HEK293 (cell line): ENCODE results near the gene ALG11.
A peak's percentile ranks its signal among the peaks of the same experiment; 100 is the strongest.

Experiments used
- FEZF1 ChIP-seq: fragments of 450-650 bp; formaldehyde crosslinking; IDR thresholded peaks from 2 replicates; pipeline ENCODE4 v1.5.1; 2016; ENCODE audit warnings: missing biosample characterization, missing genetic modification characterization
- IKZF3 ChIP-seq: fragments of 450-650 bp; IDR thresholded peaks from 2 replicates; pipeline ENCODE4 v1.5.0; 2018; ENCODE audit warnings: missing biosample characterization, mild to moderate bottlenecking, missing genetic modification characterization, moderate library complexity
- KLF10 ChIP-seq: fragments of 450-650 bp; IDR thresholded peaks from 2 replicates; pipeline ENCODE4 v1.5.1; 2018; ENCODE audit warnings: missing biosample characterization, mild to moderate bottlenecking, missing genetic modification characterization
- SCRT1 ChIP-seq: fragments of 450-650 bp; formaldehyde crosslinking; IDR thresholded peaks from 2 replicates; pipeline ENCODE4 v1.5.1; 2016; ENCODE audit warnings: missing biosample characterization, missing genetic modification characterization, borderline replicate concordance
- SCRT2 ChIP-seq: fragments of 450-650 bp; formaldehyde crosslinking; IDR thresholded peaks from 2 replicates; pipeline ENCODE4 v1.5.1; 2016; ENCODE audit warnings: missing biosample characterization, missing genetic modification characterization
- SP3 ChIP-seq: fragments of 450-650 bp; formaldehyde crosslinking; IDR thresholded peaks from 2 replicates; pipeline ENCODE4 v1.5.1; 2016; ENCODE audit warnings: missing biosample characterization, missing genetic modification characterization
- ZBTB17 ChIP-seq: fragments of 450-650 bp; formaldehyde crosslinking; IDR thresholded peaks from 2 replicates; pipeline ENCODE4 v1.5.1; 2016; ENCODE audit warnings: missing biosample characterization, missing genetic modification characterization
- ZBTB8A ChIP-seq: fragments of 450-650 bp; formaldehyde crosslinking; IDR thresholded peaks from 2 replicates; pipeline ENCODE4 v1.5.1; 2016; ENCODE audit warnings: missing biosample characterization, missing genetic modification characterization
- ZFP41 ChIP-seq: fragments of 450-650 bp; formaldehyde crosslinking; IDR thresholded peaks from 2 replicates; pipeline ENCODE4 v1.5.1; 2016; ENCODE audit warnings: missing biosample characterization, missing genetic modification characterization, borderline replicate concordance
- ZNF175 ChIP-seq: fragments of 450-650 bp; formaldehyde crosslinking; IDR thresholded peaks from 2 replicates; pipeline ENCODE4 v1.5.1; 2016; ENCODE audit warnings: missing biosample characterization, missing genetic modification characterization
- ZNF24 ChIP-seq: fragments of 450-650 bp; formaldehyde crosslinking; IDR thresholded peaks from 2 replicates; pipeline ENCODE4 v1.5.1; 2016; ENCODE audit warnings: missing biosample characterization, missing genetic modification characterization
- ZNF416 ChIP-seq: fragments of 450-650 bp; formaldehyde crosslinking; IDR thresholded peaks from 2 replicates; pipeline ENCODE4 v1.5.1; 2016; ENCODE audit warnings: missing biosample characterization, missing genetic modification characterization
- ZNF544 ChIP-seq: fragments of 450-650 bp; formaldehyde crosslinking; IDR thresholded peaks from 2 replicates; pipeline ENCODE4 v1.5.0; 2017; ENCODE audit warnings: missing biosample characterization, missing genetic modification characterization
- ZNF624 ChIP-seq: fragments of 450-650 bp; formaldehyde crosslinking; IDR thresholded peaks from 2 replicates; pipeline ENCODE4 v1.5.1; 2017; ENCODE audit warnings: missing biosample characterization, missing genetic modification characterization
- ZNF626 ChIP-seq: fragments of 450-650 bp; sonication (Bioruptor Pico); formaldehyde crosslinking; IDR thresholded peaks from 2 replicates; pipeline ENCODE4 v1.5.1; 2018; ENCODE audit warnings: missing biosample characterization, missing genetic modification characterization, inconsistent platforms
- ZNF629 ChIP-seq: fragments of 450-650 bp; formaldehyde crosslinking; IDR thresholded peaks from 2 replicates; pipeline ENCODE4 v1.5.1; 2017; ENCODE audit warnings: missing biosample characterization, missing genetic modification characterization
- ZNF777 ChIP-seq: fragments of 450-650 bp; formaldehyde crosslinking; IDR thresholded peaks from 2 replicates; pipeline ENCODE4 v1.5.1; 2017; ENCODE audit warnings: missing biosample characterization, missing genetic modification characterization, borderline replicate concordance
- ZNF785 ChIP-seq: fragments of 450-650 bp; formaldehyde crosslinking; IDR thresholded peaks from 2 replicates; pipeline ENCODE4 v1.5.1; 2016; ENCODE audit warnings: missing biosample characterization, missing genetic modification characterization
- ZNF791 ChIP-seq: fragments of 450-650 bp; formaldehyde crosslinking; IDR thresholded peaks from 2 replicates; pipeline ENCODE4 v1.5.1; 2016; ENCODE audit warnings: missing biosample characterization, missing genetic modification characterization
- TF ChIP-seq, protein P1 (sequence below): fragments of 450-650 bp; formaldehyde crosslinking; conservative IDR thresholded peaks from 2 replicates; pipeline ENCODE4 v1.5.1; 2016; ENCODE audit warnings: low read depth, missing biosample characterization, missing genetic modification characterization
- TF ChIP-seq, protein P2 (sequence below): fragments of 450-650 bp; formaldehyde crosslinking; IDR thresholded peaks from 2 replicates; pipeline ENCODE4 v1.5.1; 2016; ENCODE audit warnings: missing biosample characterization, missing genetic modification characterization
- TF ChIP-seq, protein P3 (sequence below): fragments of 450-650 bp; formaldehyde crosslinking; IDR thresholded peaks from 2 replicates; pipeline ENCODE4 v1.5.1; 2016; ENCODE audit warnings: missing biosample characterization, missing genetic modification characterization
- TF ChIP-seq, protein P4 (sequence below): fragments of 450-650 bp; formaldehyde crosslinking; IDR thresholded peaks from 2 replicates; pipeline ENCODE4 v1.5.1; 2017; ENCODE audit warnings: missing biosample characterization, missing genetic modification characterization
- TF ChIP-seq, protein P5 (sequence below): IDR thresholded peaks from 2 replicates; pipeline ENCODE4 v1.6.1; 2011; ENCODE audit warnings: mild to moderate bottlenecking, low read depth, low read length, borderline replicate concordance
- TF ChIP-seq, protein P6 (sequence below): fragments of 450-650 bp; formaldehyde crosslinking; IDR thresholded peaks from 2 replicates; pipeline ENCODE4 v1.5.1; 2016; ENCODE audit warnings: missing biosample characterization, missing genetic modification characterization, low read depth

Gene ALG11

DNA sequence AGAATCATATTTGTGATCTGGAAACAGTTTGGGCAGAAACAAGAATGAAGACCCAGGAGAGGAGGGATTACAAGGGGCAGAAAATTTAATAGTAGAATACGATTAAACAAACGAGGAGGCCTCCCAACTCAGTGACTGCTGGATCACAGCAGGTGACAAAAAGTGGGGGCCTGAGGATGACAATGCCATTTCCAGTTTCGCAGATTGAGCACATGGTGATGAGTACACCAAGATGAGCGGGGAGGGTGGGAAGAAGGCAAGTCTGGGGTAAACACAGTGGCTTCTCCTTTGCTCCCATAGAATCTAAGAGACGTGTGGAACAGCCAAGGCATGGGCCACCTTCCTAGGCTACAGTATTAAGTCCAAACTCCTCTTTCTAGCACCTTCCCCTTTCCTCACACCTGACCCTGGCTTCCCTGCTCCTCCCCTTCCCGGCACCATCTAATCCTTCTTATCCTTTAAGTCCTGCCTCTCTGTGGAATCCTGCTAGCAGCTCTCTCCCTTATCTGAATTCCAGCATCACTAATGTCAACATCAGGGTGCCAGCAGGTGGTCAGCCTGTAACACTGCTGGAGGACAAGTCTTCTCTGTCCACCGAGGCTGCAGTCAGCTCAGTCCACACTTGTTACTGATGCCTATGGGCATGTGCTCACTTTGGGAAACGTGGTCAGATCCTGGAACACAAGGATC lies 14.4 kb upstream of the ALG11 start (continued):
- TF ChIP-seq ZNF544: no peak
- no peak for TF ChIP-seq ZNF624 (tag by site-specific recombination)
- peak; percentile 22; the same call in 1 of the 2 replicates for TF ChIP-seq ZNF629
- TF ChIP-seq ZNF626 (tag by site-specific recombination): no peak
- TF ChIP-seq KLF10 (tag by site-specific recombination): no peak
- TF ChIP-seq ZBTB17: peak; percentile 79
- TF ChIP-seq, protein P1, sequence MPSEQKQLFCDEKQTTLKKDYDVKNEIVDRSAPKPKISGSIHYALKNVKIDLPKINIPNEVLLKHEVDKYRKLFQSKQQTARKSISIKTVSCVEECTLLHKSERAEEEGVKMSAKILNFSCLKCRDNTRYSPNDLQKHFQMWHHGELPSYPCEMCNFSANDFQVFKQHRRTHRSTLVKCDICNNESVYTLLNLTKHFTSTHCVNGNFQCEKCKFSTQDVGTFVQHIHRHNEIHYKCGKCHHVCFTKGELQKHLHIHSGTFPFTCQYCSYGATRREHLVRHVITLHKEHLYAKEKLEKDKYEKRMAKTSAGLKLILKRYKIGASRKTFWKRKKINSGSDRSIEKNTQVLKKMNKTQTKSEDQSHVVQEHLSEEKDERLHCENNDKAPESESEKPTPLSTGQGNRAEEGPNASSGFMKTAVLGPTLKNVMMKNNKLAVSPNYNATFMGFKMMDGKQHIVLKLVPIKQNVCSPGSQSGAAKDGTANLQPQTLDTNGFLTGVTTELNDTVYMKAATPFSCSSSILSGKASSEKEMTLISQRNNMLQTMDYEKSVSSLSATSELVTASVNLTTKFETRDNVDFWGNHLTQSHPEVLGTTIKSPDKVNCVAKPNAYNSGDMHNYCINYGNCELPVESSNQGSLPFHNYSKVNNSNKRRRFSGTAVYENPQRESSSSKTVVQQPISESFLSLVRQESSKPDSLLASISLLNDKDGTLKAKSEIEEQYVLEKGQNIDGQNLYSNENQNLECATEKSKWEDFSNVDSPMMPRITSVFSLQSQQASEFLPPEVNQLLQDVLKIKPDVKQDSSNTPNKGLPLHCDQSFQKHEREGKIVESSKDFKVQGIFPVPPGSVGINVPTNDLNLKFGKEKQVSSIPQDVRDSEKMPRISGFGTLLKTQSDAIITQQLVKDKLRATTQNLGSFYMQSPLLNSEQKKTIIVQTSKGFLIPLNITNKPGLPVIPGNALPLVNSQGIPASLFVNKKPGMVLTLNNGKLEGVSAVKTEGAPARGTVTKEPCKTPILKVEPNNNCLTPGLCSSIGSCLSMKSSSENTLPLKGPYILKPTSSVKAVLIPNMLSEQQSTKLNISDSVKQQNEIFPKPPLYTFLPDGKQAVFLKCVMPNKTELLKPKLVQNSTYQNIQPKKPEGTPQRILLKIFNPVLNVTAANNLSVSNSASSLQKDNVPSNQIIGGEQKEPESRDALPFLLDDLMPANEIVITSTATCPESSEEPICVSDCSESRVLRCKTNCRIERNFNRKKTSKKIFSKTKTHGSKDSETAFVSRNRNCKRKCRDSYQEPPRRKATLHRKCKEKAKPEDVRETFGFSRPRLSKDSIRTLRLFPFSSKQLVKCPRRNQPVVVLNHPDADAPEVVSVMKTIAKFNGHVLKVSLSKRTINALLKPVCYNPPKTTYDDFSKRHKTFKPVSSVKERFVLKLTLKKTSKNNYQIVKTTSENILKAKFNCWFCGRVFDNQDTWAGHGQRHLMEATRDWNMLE (tag by site-specific recombination): no peak
- TF ChIP-seq ZNF791 (tag by site-specific recombination): no peak
- TF ChIP-seq FEZF1 (tag by site-specific recombination): peak; percentile 29
- peak; percentile 85 for TF ChIP-seq SCRT2 (tag by site-specific recombination)
- TF ChIP-seq, protein P2, sequence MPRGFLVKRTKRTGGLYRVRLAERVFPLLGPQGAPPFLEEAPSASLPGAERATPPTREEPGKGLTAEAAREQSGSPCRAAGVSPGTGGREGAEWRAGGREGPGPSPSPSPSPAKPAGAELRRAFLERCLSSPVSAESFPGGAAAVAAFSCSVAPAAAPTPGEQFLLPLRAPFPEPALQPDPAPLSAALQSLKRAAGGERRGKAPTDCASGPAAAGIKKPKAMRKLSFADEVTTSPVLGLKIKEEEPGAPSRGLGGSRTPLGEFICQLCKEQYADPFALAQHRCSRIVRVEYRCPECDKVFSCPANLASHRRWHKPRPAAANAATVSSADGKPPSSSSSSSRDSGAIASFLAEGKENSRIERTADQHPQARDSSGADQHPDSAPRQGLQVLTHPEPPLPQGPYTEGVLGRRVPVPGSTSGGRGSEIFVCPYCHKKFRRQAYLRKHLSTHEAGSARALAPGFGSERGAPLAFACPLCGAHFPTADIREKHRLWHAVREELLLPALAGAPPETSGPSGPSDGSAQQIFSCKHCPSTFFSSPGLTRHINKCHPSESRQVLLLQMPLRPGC (tag by site-specific recombination): no peak
- TF ChIP-seq IKZF3 (tag by site-specific recombination): peak; percentile 39; the same call in 1 of the 2 replicates
- TF ChIP-seq, protein P3, sequence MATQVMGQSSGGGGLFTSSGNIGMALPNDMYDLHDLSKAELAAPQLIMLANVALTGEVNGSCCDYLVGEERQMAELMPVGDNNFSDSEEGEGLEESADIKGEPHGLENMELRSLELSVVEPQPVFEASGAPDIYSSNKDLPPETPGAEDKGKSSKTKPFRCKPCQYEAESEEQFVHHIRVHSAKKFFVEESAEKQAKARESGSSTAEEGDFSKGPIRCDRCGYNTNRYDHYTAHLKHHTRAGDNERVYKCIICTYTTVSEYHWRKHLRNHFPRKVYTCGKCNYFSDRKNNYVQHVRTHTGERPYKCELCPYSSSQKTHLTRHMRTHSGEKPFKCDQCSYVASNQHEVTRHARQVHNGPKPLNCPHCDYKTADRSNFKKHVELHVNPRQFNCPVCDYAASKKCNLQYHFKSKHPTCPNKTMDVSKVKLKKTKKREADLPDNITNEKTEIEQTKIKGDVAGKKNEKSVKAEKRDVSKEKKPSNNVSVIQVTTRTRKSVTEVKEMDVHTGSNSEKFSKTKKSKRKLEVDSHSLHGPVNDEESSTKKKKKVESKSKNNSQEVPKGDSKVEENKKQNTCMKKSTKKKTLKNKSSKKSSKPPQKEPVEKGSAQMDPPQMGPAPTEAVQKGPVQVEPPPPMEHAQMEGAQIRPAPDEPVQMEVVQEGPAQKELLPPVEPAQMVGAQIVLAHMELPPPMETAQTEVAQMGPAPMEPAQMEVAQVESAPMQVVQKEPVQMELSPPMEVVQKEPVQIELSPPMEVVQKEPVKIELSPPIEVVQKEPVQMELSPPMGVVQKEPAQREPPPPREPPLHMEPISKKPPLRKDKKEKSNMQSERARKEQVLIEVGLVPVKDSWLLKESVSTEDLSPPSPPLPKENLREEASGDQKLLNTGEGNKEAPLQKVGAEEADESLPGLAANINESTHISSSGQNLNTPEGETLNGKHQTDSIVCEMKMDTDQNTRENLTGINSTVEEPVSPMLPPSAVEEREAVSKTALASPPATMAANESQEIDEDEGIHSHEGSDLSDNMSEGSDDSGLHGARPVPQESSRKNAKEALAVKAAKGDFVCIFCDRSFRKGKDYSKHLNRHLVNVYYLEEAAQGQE (tag by site-specific recombination): peak; percentile 38; the same call in 1 of the 2 replicates
- no peak for TF ChIP-seq ZFP41
- TF ChIP-seq, protein P4, sequence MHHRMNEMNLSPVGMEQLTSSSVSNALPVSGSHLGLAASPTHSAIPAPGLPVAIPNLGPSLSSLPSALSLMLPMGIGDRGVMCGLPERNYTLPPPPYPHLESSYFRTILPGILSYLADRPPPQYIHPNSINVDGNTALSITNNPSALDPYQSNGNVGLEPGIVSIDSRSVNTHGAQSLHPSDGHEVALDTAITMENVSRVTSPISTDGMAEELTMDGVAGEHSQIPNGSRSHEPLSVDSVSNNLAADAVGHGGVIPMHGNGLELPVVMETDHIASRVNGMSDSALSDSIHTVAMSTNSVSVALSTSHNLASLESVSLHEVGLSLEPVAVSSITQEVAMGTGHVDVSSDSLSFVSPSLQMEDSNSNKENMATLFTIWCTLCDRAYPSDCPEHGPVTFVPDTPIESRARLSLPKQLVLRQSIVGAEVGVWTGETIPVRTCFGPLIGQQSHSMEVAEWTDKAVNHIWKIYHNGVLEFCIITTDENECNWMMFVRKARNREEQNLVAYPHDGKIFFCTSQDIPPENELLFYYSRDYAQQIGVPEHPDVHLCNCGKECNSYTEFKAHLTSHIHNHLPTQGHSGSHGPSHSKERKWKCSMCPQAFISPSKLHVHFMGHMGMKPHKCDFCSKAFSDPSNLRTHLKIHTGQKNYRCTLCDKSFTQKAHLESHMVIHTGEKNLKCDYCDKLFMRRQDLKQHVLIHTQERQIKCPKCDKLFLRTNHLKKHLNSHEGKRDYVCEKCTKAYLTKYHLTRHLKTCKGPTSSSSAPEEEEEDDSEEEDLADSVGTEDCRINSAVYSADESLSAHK (tag by site-specific recombination): no peak
- TF ChIP-seq ZBTB8A (tag by site-specific recombination): no peak
- TF ChIP-seq, protein P5, sequence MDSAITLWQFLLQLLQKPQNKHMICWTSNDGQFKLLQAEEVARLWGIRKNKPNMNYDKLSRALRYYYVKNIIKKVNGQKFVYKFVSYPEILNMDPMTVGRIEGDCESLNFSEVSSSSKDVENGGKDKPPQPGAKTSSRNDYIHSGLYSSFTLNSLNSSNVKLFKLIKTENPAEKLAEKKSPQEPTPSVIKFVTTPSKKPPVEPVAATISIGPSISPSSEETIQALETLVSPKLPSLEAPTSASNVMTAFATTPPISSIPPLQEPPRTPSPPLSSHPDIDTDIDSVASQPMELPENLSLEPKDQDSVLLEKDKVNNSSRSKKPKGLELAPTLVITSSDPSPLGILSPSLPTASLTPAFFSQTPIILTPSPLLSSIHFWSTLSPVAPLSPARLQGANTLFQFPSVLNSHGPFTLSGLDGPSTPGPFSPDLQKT: no peak
- TF ChIP-seq ZNF777: no peak
- TF ChIP-seq ZNF24 (tag by site-specific recombination): no peak
- no peak for TF ChIP-seq ZNF175 (tag by site-specific recombination)
- peak; percentile 99 for TF ChIP-seq SCRT1
- no peak for TF ChIP-seq SP3 (tag by site-specific recombination)
- no peak for TF ChIP-seq ZNF416 (tag by site-specific recombination)
- TF ChIP-seq, protein P6, sequence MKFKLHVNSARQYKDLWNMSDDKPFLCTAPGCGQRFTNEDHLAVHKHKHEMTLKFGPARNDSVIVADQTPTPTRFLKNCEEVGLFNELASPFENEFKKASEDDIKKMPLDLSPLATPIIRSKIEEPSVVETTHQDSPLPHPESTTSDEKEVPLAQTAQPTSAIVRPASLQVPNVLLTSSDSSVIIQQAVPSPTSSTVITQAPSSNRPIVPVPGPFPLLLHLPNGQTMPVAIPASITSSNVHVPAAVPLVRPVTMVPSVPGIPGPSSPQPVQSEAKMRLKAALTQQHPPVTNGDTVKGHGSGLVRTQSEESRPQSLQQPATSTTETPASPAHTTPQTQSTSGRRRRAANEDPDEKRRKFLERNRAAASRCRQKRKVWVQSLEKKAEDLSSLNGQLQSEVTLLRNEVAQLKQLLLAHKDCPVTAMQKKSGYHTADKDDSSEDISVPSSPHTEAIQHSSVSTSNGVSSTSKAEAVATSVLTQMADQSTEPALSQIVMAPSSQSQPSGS (tag by site-specific recombination): no peak
- TF ChIP-seq ZNF785 (tag by site-specific recombination): no peak
